ENCODE data around the gene SLC9A9. TPM values are rescaled to one million over a fixed set of nuclear protein-coding genes. Genes with fewer than 3 reads are reported as not detected.
"Not testable (repeated sequence)": the region's sequence is repeated elsewhere in the genome, so short reads cannot be mapped to it uniquely, and the experiment has no call there.

Gene SLC9A9
- polyA plus RNA-seq, 1 experiment, result 13.4 TPM

DNA sequence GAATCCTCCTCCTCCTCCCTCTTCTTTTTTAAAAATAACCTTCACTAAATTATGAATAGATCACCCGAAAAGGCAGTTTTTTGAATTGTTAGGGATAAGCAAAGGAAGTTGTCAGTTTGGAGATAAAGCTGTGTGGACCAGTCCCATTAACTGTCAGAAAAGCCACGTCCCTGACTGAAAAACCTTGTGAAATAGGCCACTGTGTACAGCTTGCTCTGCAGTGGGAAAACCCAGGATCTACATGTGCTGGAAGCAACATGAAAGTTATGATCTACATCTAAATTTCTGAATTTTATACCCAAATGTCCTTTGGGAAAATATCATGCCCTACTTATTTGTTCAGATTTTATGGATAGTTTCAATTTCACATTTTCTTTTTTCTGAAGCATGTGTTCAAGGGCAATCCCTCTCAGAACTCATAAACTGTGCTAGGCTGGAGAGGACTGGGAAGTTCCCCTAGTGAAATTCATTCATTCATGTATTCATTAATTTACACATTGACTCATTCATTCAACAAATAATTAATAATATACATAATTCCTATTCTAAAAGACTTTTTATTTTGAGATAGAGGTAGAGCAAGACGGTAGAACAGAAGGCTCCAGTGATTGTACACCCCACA, 149.5 kb downstream of the SLC9A9 start:
- Histone ChIP-seq H3K27ac (ENCODE audit: low read depth, low read length) (no peak overlapping the region), H3K9me3 (ENCODE audit: control insufficient read depth, insufficient read depth, low read length) (no peaks in the 10 kb centered on the region), H3K27me3 (ENCODE audit: control insufficient read depth, insufficient read depth, low read length) (no peaks in the 10 kb centered on the region), H3K4me3 (ENCODE audit: low read depth, low read length) (no peak overlapping the region)
- ChIA-PET CTCF (interaction anchor here (2.2 kb wide), 1 partner anchor 25 kb away, joined by 9 read pairs; no protein-coding TSS in a partner anchor), POLR2A (no interaction called here)
- DNase-seq (ENCODE audit: low read depth, low spot score), result no peak
- no peak for TF ChIP-seq CTCF (IDR thresholded peaks at IDR 0.05; ENCODE audit: low read depth, low read length)

- H3K27me3 ChIP-seq (ENCODE audit: control insufficient read depth, insufficient read depth, low read length), result no peaks in the 10 kb centered on the region
- DNase-seq (ENCODE audit: low read depth, low spot score), result no peak
- H3K27ac ChIP-seq (ENCODE audit: low read depth, low read length), result no peak overlapping the region
- H3K9me3 ChIP-seq (ENCODE audit: control insufficient read depth, insufficient read depth, low read length), result no peaks in the 10 kb centered on the region
- ChIA-PET CTCF (interaction anchor here (2.2 kb wide), 1 partner anchor 24 kb away, joined by 9 read pairs; no protein-coding TSS in a partner anchor), POLR2A (no interaction called here)
- TF ChIP-seq CTCF (IDR thresholded peaks at IDR 0.05; ENCODE audit: low read depth, low read length), result no peak
- no peak overlapping the region for H3K4me3 ChIP-seq (ENCODE audit: low read depth, low read length)
These were observed 150.3 kb downstream of the SLC9A9 start for GRCh38 chr3:143697975-143698374.

GRCh38 chr3:143695333-143695732, 152.9 kb downstream of the SLC9A9 start:
- H3K27ac ChIP-seq (ENCODE audit: low read depth, low read length); H3K9me3 ChIP-seq (ENCODE audit: control insufficient read depth, insufficient read depth, low read length); DNase-seq (ENCODE audit: low read depth, low spot score); H3K27me3 ChIP-seq (ENCODE audit: control insufficient read depth, insufficient read depth, low read length); POLR2A ChIA-PET; H3K4me3 ChIP-seq (ENCODE audit: low read depth, low read length): not testable (repeated sequence)
- CTCF ChIA-PET, result interaction anchor here (1.5 kb wide), 1 partner anchor 21 kb away, joined by 6 read pairs; no protein-coding TSS in a partner anchor

DNA sequence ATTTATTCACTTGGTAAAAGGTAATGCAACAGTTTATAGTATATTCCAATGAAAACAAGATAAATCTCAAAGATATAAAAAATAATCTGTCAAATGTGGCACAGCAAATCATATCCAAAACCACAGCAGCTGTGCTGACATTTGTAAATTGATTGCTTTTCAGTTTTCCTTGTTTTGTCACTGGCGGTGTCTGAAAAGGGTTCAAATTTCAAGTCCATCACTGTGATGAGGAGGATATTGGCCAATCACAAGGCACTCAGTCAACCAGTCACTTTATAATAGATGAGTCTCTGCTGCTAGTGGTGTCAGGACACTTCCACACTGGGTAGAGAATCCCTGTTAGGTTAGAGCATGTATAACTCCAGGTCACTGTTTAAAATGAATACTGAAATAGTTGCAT, 154.8 kb downstream of the SLC9A9 start:
- no peak for DNase-seq (ENCODE audit: low read depth, low spot score)
- Histone ChIP-seq H3K27ac (ENCODE audit: low read depth, low read length) (no peak overlapping the region), H3K4me3 (ENCODE audit: low read depth, low read length) (no peak overlapping the region), H3K9me3 (ENCODE audit: control insufficient read depth, insufficient read depth, low read length) (no peaks in the 10 kb centered on the region), H3K27me3 (ENCODE audit: control insufficient read depth, insufficient read depth, low read length) (no peaks in the 10 kb centered on the region)
- TF ChIP-seq CTCF (IDR thresholded peaks at IDR 0.05; ENCODE audit: low read depth, low read length), result no peak
- ChIA-PET POLR2A (no interaction called here), CTCF (no interaction called here)

- CTCF ChIA-PET, result interaction anchor here (2.6 kb wide), 1 partner anchor 12 kb away, joined by 23 read pairs; no protein-coding TSS in a partner anchor
These were observed 161.6 kb downstream of the SLC9A9 start for GRCh38 chr3:143686638-143687197.

More at GRCh38 chr3:143686638-143687197, 161.6 kb downstream of the SLC9A9 start:
- POLR2A ChIA-PET, result no interaction called here
- no peak for DNase-seq (ENCODE audit: low read depth, low spot score)
- no peak overlapping the region for H3K4me3 ChIP-seq (ENCODE audit: low read depth, low read length)
- H3K9me3 ChIP-seq (ENCODE audit: control insufficient read depth, insufficient read depth, low read length), result no peaks in the 10 kb centered on the region
- no peaks in the 10 kb centered on the region for H3K27me3 ChIP-seq (ENCODE audit: control insufficient read depth, insufficient read depth, low read length)
- no peak for TF ChIP-seq CTCF (IDR thresholded peaks at IDR 0.05; ENCODE audit: low read depth, low read length)
- no peak overlapping the region for H3K27ac ChIP-seq (ENCODE audit: low read depth, low read length)

Measured in AG04450 (cell line).